ENCODE data around the gene SLC25A44. TPM values are rescaled to one million over a fixed set of nuclear protein-coding genes. Genes with fewer than 3 reads are reported as not detected.

SLC25A44 gene
- total and polyA plus RNA-seq, 2 of the 8 experiments (the other 6 are each of a cell fraction or from before 2014, with no cell fraction given) = 23.4 to 32.1 TPM

DNA sequence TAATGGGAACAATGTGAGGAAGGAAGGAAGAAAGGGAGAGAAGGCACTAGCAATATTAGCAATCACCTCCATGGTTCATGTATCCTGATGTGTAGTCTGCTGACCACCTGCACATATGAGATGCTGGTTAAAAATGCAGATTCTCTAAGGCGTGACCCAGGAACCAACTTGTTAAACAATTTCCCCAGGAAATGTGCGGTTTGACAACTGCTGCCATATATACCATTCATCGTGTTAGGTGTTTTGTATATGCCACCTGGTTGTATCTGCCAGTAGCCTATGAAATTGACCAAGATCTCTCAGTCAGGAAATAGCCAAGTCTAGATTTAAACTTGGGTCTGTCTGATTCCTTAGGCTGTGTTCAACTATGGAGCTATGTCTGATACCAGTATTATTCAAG lies 36.4 kb upstream of the SLC25A44 start:
- H2AFZ ChIP-seq (ENCODE audit: low read length) = no peak overlapping the region
- H3K9ac ChIP-seq (replicated peaks in 1 of 4; ENCODE audit: extremely low read depth in 1 of 4, low read depth in 3 of 4, low read length in 3 of 4) = no peak overlapping the region
- TF ChIP-seq HDAC6 (IDR thresholded peaks at IDR 0.05; ENCODE audit: low read depth, low read length) (no peak), FOSL1 (IDR thresholded peaks at IDR 0.05; ENCODE audit: insufficient read depth, low read depth, low read length) (no peak), TAF1 (IDR thresholded peaks at IDR 0.05; ENCODE audit: low read depth, low read length) (no peak), SP1 (IDR thresholded peaks at IDR 0.05; ENCODE audit: low read depth, low read length) (no peak), SRF (IDR thresholded peaks at IDR 0.05; ENCODE audit: low read depth, low read length) (no peak), POLR2AphosphoS5 (IDR thresholded peaks at IDR 0.05; ENCODE audit: low read depth, low read length) (no peak), BACH1 (IDR thresholded peaks at IDR 0.05; ENCODE audit: low read length) (no peak), ASH2L (IDR thresholded peaks at IDR 0.05; ENCODE audit: low read length) (no peak), SAP30 (IDR thresholded peaks at IDR 0.05; ENCODE audit: insufficient read depth, insufficient replicate concordance, low read length) (no peak), KDM1A (IDR thresholded peaks at IDR 0.05; ENCODE audit: borderline replicate concordance, low read length) (no peak), RFX5 (IDR thresholded peaks at IDR 0.05; ENCODE audit: borderline replicate concordance, low read depth, low read length) (no peak), ATF3 (IDR thresholded peaks at IDR 0.05; ENCODE audit: insufficient read depth, low read depth, low read length) (no peak), ATF2 (IDR thresholded peaks at IDR 0.05; ENCODE audit: low read length) (no peak)
- H3K4me3 ChIP-seq (ENCODE audit: extremely low read depth in 1 of 4, insufficient read depth in 2 of 4, low read depth in 3 of 4, low read length in 4 of 4) = no peak overlapping the region
- H3K36me3 ChIP-seq (ENCODE audit: control insufficient read depth in 2 of 4, insufficient read depth in 4 of 4, low read length in 3 of 4) = no peaks in the 10 kb centered on the region
- H3K14ac ChIP-seq (ENCODE audit: insufficient read length) = no peak overlapping the region
- peaks cover 7 to 21% (median 11%) of the 10 kb centered on the region in 4 experiments for H3K4me1 ChIP-seq (replicated peaks in 1 of 4; ENCODE audit: control insufficient read depth in 3 of 4, insufficient read depth in 4 of 4, low read length in 3 of 4)
- no peak for DNase-seq (ENCODE audit: low read depth in 1 of 2, low spot score in 2 of 2)
- POLR2A ChIA-PET (ENCODE audit: partially characterized antibody) = interaction anchor here (2.0 kb wide), 1 partner anchor 55 kb away, joined by 5 read pairs; the partner anchor contains the start of gene PMF1
- no peak overlapping the region for H3K4ac ChIP-seq (replicated peaks; ENCODE audit: insufficient read length, low read depth, low read length)
- peaks cover 4% of the 10 kb centered on the region; the same call in 1 of the 2 replicates for H3K23me2 ChIP-seq (ENCODE audit: low read depth, low read length)
- no peaks in the 10 kb centered on the region for H3K27me3 ChIP-seq (replicated peaks in 1 of 4; ENCODE audit: control insufficient read depth in 3 of 4, extremely low read depth in 1 of 4, insufficient read depth in 3 of 4, low read length in 3 of 4)
- H3K18ac ChIP-seq (ENCODE audit: extremely low read depth, low read length) = no peak overlapping the region
- H4K5ac ChIP-seq (ENCODE audit: insufficient read length, low read depth, low read length) = no peak overlapping the region
- no peak overlapping the region for H4K8ac ChIP-seq (ENCODE audit: extremely low read depth, insufficient read depth, low read length)
- H3K79me2 ChIP-seq (ENCODE audit: control insufficient read depth in 1 of 2, insufficient read depth in 2 of 2, low read length in 2 of 2) = no peaks in the 10 kb centered on the region
- no peak overlapping the region for H2AK5ac ChIP-seq (ENCODE audit: low read depth, low read length)
- H3K9me3 ChIP-seq (ENCODE audit: insufficient read depth in 2 of 2, low read depth in 1 of 2, low read length in 1 of 2) = no peaks in the 10 kb centered on the region
- CTCF ChIA-PET (ENCODE audit: partially characterized antibody) = interaction anchor here (1.3 kb wide), 1 partner anchor 16 kb away, joined by 3 read pairs; no protein-coding TSS in a partner anchor
- no peak overlapping the region for H3K56ac ChIP-seq (replicated peaks; ENCODE audit: insufficient read length, low read depth, low read length)
- no peak for FAIRE-seq
- no peaks in the 10 kb centered on the region for H3K79me1 ChIP-seq (ENCODE audit: low read depth, low read length)
- H2BK120ac ChIP-seq (replicated peaks; ENCODE audit: low read depth, low read length) = no peak overlapping the region
- no peak overlapping the region for H2BK20ac ChIP-seq (ENCODE audit: low read length)
- H3K4me2 ChIP-seq (ENCODE audit: insufficient read depth in 1 of 2, low read depth in 2 of 2, low read length in 2 of 2) = no peak overlapping the region
- H3K27ac ChIP-seq (ENCODE audit: low read depth, low read length) = no peak overlapping the region
- H2BK15ac ChIP-seq (ENCODE audit: low read length) = no peak overlapping the region
- H2BK5ac ChIP-seq (ENCODE audit: low read depth, low read length) = no peak overlapping the region
- H4K20me1 ChIP-seq (replicated peaks in 1 of 2; ENCODE audit: control insufficient read depth in 1 of 2, insufficient read depth in 2 of 2, low read length in 2 of 2) = no peaks in the 10 kb centered on the region
- no peak overlapping the region for H3K23ac ChIP-seq (ENCODE audit: insufficient read length)
- 94% methylated on average over 3 of the region's 3 CpGs; no CpG with 5 or more reads in 1 of the 2 experiments for WGBS, 2 experiments (ENCODE audit: extremely low coverage in 1 of 2, insufficient coverage in 1 of 2, insufficient read length in 1 of 2, insufficient replicate concordance in 2 of 2, low coverage in 1 of 2, low lambda C conversion rate in 2 of 2, missing lambda C conversion rate in 1 of 2)
- H4K91ac ChIP-seq (replicated peaks; ENCODE audit: insufficient read length, low read length) = no peak overlapping the region
- H2BK12ac ChIP-seq (ENCODE audit: low read depth, low read length) = no peak overlapping the region
